Measurements from ENCODE around the gene DPH2.

GRCh38 chr1:43978264-43978550 lies 8.4 kb downstream of the DPH2 start:
- TF ChIP-seq, protein P1, sequence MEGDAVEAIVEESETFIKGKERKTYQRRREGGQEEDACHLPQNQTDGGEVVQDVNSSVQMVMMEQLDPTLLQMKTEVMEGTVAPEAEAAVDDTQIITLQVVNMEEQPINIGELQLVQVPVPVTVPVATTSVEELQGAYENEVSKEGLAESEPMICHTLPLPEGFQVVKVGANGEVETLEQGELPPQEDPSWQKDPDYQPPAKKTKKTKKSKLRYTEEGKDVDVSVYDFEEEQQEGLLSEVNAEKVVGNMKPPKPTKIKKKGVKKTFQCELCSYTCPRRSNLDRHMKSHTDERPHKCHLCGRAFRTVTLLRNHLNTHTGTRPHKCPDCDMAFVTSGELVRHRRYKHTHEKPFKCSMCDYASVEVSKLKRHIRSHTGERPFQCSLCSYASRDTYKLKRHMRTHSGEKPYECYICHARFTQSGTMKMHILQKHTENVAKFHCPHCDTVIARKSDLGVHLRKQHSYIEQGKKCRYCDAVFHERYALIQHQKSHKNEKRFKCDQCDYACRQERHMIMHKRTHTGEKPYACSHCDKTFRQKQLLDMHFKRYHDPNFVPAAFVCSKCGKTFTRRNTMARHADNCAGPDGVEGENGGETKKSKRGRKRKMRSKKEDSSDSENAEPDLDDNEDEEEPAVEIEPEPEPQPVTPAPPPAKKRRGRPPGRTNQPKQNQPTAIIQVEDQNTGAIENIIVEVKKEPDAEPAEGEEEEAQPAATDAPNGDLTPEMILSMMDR (IDR thresholded peaks at IDR 0.05) = no peak
- TF ChIP-seq POLR2A (IDR thresholded peaks at IDR 0.05) = no peak

Data from uterus (tissue), 2 donors.